HG03025 (cell line): Measurements from ENCODE around the gene PRSS16.

Experiments used
- ATAC-seq: cut with Tn5 transposase; IDR thresholded peaks from one replicate; pipeline ENCODE4 v1.9.1; 2021; ENCODE audit warnings: mild to moderate bottlenecking, moderate library complexity; ENCODE audit not compliant: unreplicated experiment, low FRiP score

The PRSS16 gene

GRCh38 chr6:27281569-27281968 lies 34.1 kb downstream of the PRSS16 start:
- no peak for ATAC-seq

- ATAC-seq = no peak
Measured at GRCh38 chr6:27283279-27283678, 35.8 kb downstream of the PRSS16 start.

- ATAC-seq = no peak
Measured at GRCh38 chr6:27286141-27286540, 38.6 kb downstream of the PRSS16 start.

- ATAC-seq = no peak
Measured at GRCh38 chr6:27287751-27288135, 40.2 kb downstream of the PRSS16 start.

- no peak for ATAC-seq
Measured at GRCh38 chr6:27288136-27289044, 40.9 kb downstream of the PRSS16 start.

- no peak for ATAC-seq
Measured at GRCh38 chr6:27290065-27290849, 42.8 kb downstream of the PRSS16 start.

- no peak for ATAC-seq
Measured at GRCh38 chr6:27290850-27291208, 43.3 kb downstream of the PRSS16 start.

GRCh38 chr6:27293436-27294098 lies 46.1 kb downstream of the PRSS16 start:
- no peak for ATAC-seq

GRCh38 chr6:27294409-27294808 lies 46.9 kb downstream of the PRSS16 start:
- no peak for ATAC-seq

GRCh38 chr6:27295301-27296079 lies 48.0 kb downstream of the PRSS16 start:
- no peak for ATAC-seq

GRCh38 chr6:27296106-27296783 lies 48.7 kb downstream of the PRSS16 start:
- no peak for ATAC-seq

GRCh38 chr6:27297484-27297856 lies 50.0 kb downstream of the PRSS16 start:
- ATAC-seq = no peak

- ATAC-seq = no peak
Measured at GRCh38 chr6:27297857-27298730, 50.6 kb downstream of the PRSS16 start.

- no peak for ATAC-seq
Measured at GRCh38 chr6:27303613-27304272, 56.2 kb downstream of the PRSS16 start.
